ENCODE data around the gene PRKAG2. TPM values are rescaled to one million over a fixed set of nuclear protein-coding genes. Genes with fewer than 3 reads are reported as not detected.
A peak's percentile ranks its signal among the peaks of the same experiment; 100 is the strongest.
"Not testable (repeated sequence)": the region's sequence is repeated elsewhere in the genome, so short reads cannot be mapped to it uniquely, and the experiment has no call there.

PRKAG2 gene
- total and polyA plus RNA-seq, 4 donors, result 36.7 to 46.1 (median 40.0) TPM

- H3K4me1 ChIP-seq (ENCODE audit: control insufficient read depth, insufficient read depth, low read length), result no peaks in the 10 kb centered on the region
- H3K9me3 ChIP-seq (ENCODE audit: control insufficient read depth, insufficient read depth, low read length), result no peaks in the 10 kb centered on the region
- DNase-seq (ENCODE audit: low read depth in 4 of 6, low spot score in 6 of 6), result no peak
- WGBS (ENCODE audit: insufficient coverage), result 91% methylated on average over 8 of the region's 8 CpGs
- H3K27ac ChIP-seq (ENCODE audit: low read depth, low read length), result no peak overlapping the region
- no peaks in the 10 kb centered on the region for H3K36me3 ChIP-seq (ENCODE audit: control insufficient read depth, insufficient read depth, low read length)
- no peak overlapping the region for H3K4me3 ChIP-seq (ENCODE audit: low read depth, low read length)
- H3K27me3 ChIP-seq (ENCODE audit: control insufficient read depth, insufficient read depth, low read length), result no peaks in the 10 kb centered on the region
Measured at GRCh38 chr7:151919595-151919994, 42.7 kb upstream of the PRKAG2 start.

GRCh38 chr7:151918510-151918843 lies 41.6 kb upstream of the PRKAG2 start:
- H3K4me1 ChIP-seq (ENCODE audit: control insufficient read depth, insufficient read depth, low read length), result no peaks in the 10 kb centered on the region
- WGBS (ENCODE audit: insufficient coverage), result 82% methylated on average over 4 of the region's 5 CpGs
- H3K36me3 ChIP-seq (ENCODE audit: control insufficient read depth, insufficient read depth, low read length), result no peaks in the 10 kb centered on the region
- H3K9me3 ChIP-seq (ENCODE audit: control insufficient read depth, insufficient read depth, low read length), result no peaks in the 10 kb centered on the region
- H3K4me3 ChIP-seq (ENCODE audit: low read depth, low read length), result no peak overlapping the region
- no peaks in the 10 kb centered on the region for H3K27me3 ChIP-seq (ENCODE audit: control insufficient read depth, insufficient read depth, low read length)
- H3K27ac ChIP-seq (ENCODE audit: low read depth, low read length), result no peak overlapping the region
- DNase-seq (ENCODE audit: low read depth in 4 of 6, low spot score in 6 of 6), result no peak

- no peaks in the 10 kb centered on the region for H3K27me3 ChIP-seq (ENCODE audit: control insufficient read depth, insufficient read depth, low read length)
- H3K9me3 ChIP-seq (ENCODE audit: control insufficient read depth, insufficient read depth, low read length), result no peaks in the 10 kb centered on the region
- H3K4me3 ChIP-seq (ENCODE audit: low read depth, low read length), result no peak overlapping the region
- DNase-seq (ENCODE audit: low read depth in 4 of 6, low spot score in 6 of 6), result no peak
- H3K4me1 ChIP-seq (ENCODE audit: control insufficient read depth, insufficient read depth, low read length), result no peaks in the 10 kb centered on the region
- WGBS (ENCODE audit: insufficient coverage), result 66% methylated on average over 9 of the region's 10 CpGs
- no peaks in the 10 kb centered on the region for H3K36me3 ChIP-seq (ENCODE audit: control insufficient read depth, insufficient read depth, low read length)
- H3K27ac ChIP-seq (ENCODE audit: low read depth, low read length), result no peak overlapping the region
Measured at GRCh38 chr7:151917791-151918509, 41.0 kb upstream of the PRKAG2 start.

GRCh38 chr7:151914051-151914450 lies 37.1 kb upstream of the PRKAG2 start:
- H3K27me3 ChIP-seq (ENCODE audit: control insufficient read depth, insufficient read depth, low read length), result no peaks in the 10 kb centered on the region
- WGBS (ENCODE audit: insufficient coverage), result no CpG with 5 or more reads among the region's 1 CpG
- H3K4me1 ChIP-seq (ENCODE audit: control insufficient read depth, insufficient read depth, low read length), result no peaks in the 10 kb centered on the region
- no peak overlapping the region for H3K4me3 ChIP-seq (ENCODE audit: low read depth, low read length)
- H3K9me3 ChIP-seq (ENCODE audit: control insufficient read depth, insufficient read depth, low read length), result no peaks in the 10 kb centered on the region
- H3K27ac ChIP-seq (ENCODE audit: low read depth, low read length), result no peak overlapping the region
- H3K36me3 ChIP-seq (ENCODE audit: control insufficient read depth, insufficient read depth, low read length), result no peaks in the 10 kb centered on the region
- DNase-seq (ENCODE audit: low read depth in 4 of 6, low spot score in 6 of 6), result no peak

GRCh38 chr7:151910655-151911054 lies 33.7 kb upstream of the PRKAG2 start:
- not testable (repeated sequence) for H3K27me3 ChIP-seq (ENCODE audit: control insufficient read depth, insufficient read depth, low read length); H3K36me3 ChIP-seq (ENCODE audit: control insufficient read depth, insufficient read depth, low read length); DNase-seq (ENCODE audit: low read depth in 4 of 6, low spot score in 6 of 6); H3K4me1 ChIP-seq (ENCODE audit: control insufficient read depth, insufficient read depth, low read length); H3K9me3 ChIP-seq (ENCODE audit: control insufficient read depth, insufficient read depth, low read length); H3K27ac ChIP-seq (ENCODE audit: low read depth, low read length); H3K4me3 ChIP-seq (ENCODE audit: low read depth, low read length)
- 100% methylated on average over 1 of the region's 3 CpGs for WGBS (ENCODE audit: insufficient coverage)

- H3K27me3 ChIP-seq (ENCODE audit: control insufficient read depth, insufficient read depth, low read length); H3K27ac ChIP-seq (ENCODE audit: low read depth, low read length); DNase-seq (ENCODE audit: low read depth in 4 of 6, low spot score in 6 of 6); H3K4me3 ChIP-seq (ENCODE audit: low read depth, low read length); H3K4me1 ChIP-seq (ENCODE audit: control insufficient read depth, insufficient read depth, low read length); H3K9me3 ChIP-seq (ENCODE audit: control insufficient read depth, insufficient read depth, low read length); H3K36me3 ChIP-seq (ENCODE audit: control insufficient read depth, insufficient read depth, low read length): not testable (repeated sequence)
- no CpG with 5 or more reads among the region's 3 CpGs for WGBS (ENCODE audit: insufficient coverage)
Measured at GRCh38 chr7:151907115-151907514, 30.2 kb upstream of the PRKAG2 start.

GRCh38 chr7:151905766-151906165 lies 28.9 kb upstream of the PRKAG2 start:
- 49% methylated on average over 5 of the region's 5 CpGs for WGBS (ENCODE audit: insufficient coverage)
- no peak for DNase-seq (ENCODE audit: low read depth in 4 of 6, low spot score in 6 of 6)
- Histone ChIP-seq H3K36me3 (ENCODE audit: control insufficient read depth, insufficient read depth, low read length) (no peaks in the 10 kb centered on the region), H3K4me1 (ENCODE audit: control insufficient read depth, insufficient read depth, low read length) (no peaks in the 10 kb centered on the region), H3K9me3 (ENCODE audit: control insufficient read depth, insufficient read depth, low read length) (no peaks in the 10 kb centered on the region), H3K4me3 (ENCODE audit: low read depth, low read length) (no peak overlapping the region), H3K27ac (ENCODE audit: low read depth, low read length) (no peak overlapping the region), H3K27me3 (ENCODE audit: control insufficient read depth, insufficient read depth, low read length) (no peaks in the 10 kb centered on the region)

GRCh38 chr7:151905353-151905752 lies 28.4 kb upstream of the PRKAG2 start:
- WGBS (ENCODE audit: insufficient coverage), result 54% methylated on average over 9 of the region's 9 CpGs
- Histone ChIP-seq H3K4me3 (ENCODE audit: low read depth, low read length) (no peak overlapping the region), H3K36me3 (ENCODE audit: control insufficient read depth, insufficient read depth, low read length) (no peaks in the 10 kb centered on the region), H3K27me3 (ENCODE audit: control insufficient read depth, insufficient read depth, low read length) (no peaks in the 10 kb centered on the region), H3K27ac (ENCODE audit: low read depth, low read length) (no peak overlapping the region), H3K4me1 (ENCODE audit: control insufficient read depth, insufficient read depth, low read length) (no peaks in the 10 kb centered on the region), H3K9me3 (ENCODE audit: control insufficient read depth, insufficient read depth, low read length) (no peaks in the 10 kb centered on the region)
- no peak for DNase-seq (ENCODE audit: low read depth in 4 of 6, low spot score in 6 of 6)

GRCh38 chr7:151904270-151904669 lies 27.4 kb upstream of the PRKAG2 start:
- Histone ChIP-seq H3K27me3 (ENCODE audit: control insufficient read depth, insufficient read depth, low read length) (no peaks in the 10 kb centered on the region), H3K36me3 (ENCODE audit: control insufficient read depth, insufficient read depth, low read length) (no peaks in the 10 kb centered on the region), H3K27ac (ENCODE audit: low read depth, low read length) (no peak overlapping the region), H3K4me1 (ENCODE audit: control insufficient read depth, insufficient read depth, low read length) (no peaks in the 10 kb centered on the region), H3K9me3 (ENCODE audit: control insufficient read depth, insufficient read depth, low read length) (no peaks in the 10 kb centered on the region), H3K4me3 (ENCODE audit: low read depth, low read length) (no peak overlapping the region)
- WGBS (ENCODE audit: insufficient coverage), result 78% methylated on average over 6 of the region's 7 CpGs
- DNase-seq (ENCODE audit: low read depth in 4 of 6, low spot score in 6 of 6), result peak in 1 of 6 donors; percentile 54

- H3K27ac ChIP-seq (ENCODE audit: low read depth, low read length), result no peak overlapping the region
- no peaks in the 10 kb centered on the region for H3K9me3 ChIP-seq (ENCODE audit: control insufficient read depth, insufficient read depth, low read length)
- no peaks in the 10 kb centered on the region for H3K27me3 ChIP-seq (ENCODE audit: control insufficient read depth, insufficient read depth, low read length)
- no peaks in the 10 kb centered on the region for H3K4me1 ChIP-seq (ENCODE audit: control insufficient read depth, insufficient read depth, low read length)
- H3K4me3 ChIP-seq (ENCODE audit: low read depth, low read length), result no peak overlapping the region
- DNase-seq (ENCODE audit: low read depth in 4 of 6, low spot score in 6 of 6), result no peak
- H3K36me3 ChIP-seq (ENCODE audit: control insufficient read depth, insufficient read depth, low read length), result no peaks in the 10 kb centered on the region
- 68% methylated on average over 2 of the region's 9 CpGs for WGBS (ENCODE audit: insufficient coverage)
Measured at GRCh38 chr7:151903249-151904032, 26.5 kb upstream of the PRKAG2 start.
